KBM-7 (cell line): ENCODE data around the gene ITPKC.

Experiments used
- DNase-seq: peaks from one replicate; pipeline ENCODE4 v3.0.0-alpha.2; 2015
- in situ Hi-C: fragments of 300-500 bp; cut with MboI; formaldehyde crosslinking; loops from 2 replicates; pipeline ENCODE4 v1.14.3; 2020; ENCODE audit warnings: low sequenced_read_pairs, low pct_unique_long_range_greater_than_20kb, mixed read lengths

Gene ITPKC

GRCh38 chr19:40688987-40689338 is 27.9 kb upstream of the ITPKC start:
- no peak for DNase-seq
- in situ Hi-C loops: loop anchor here (25.0 kb wide), 1 partner anchor 448 kb away; no protein-coding TSS in a partner anchor

- DNase-seq: peak; percentile 41
- in situ Hi-C loops: loop anchor here (25.0 kb wide), 1 partner anchor 448 kb away; no protein-coding TSS in a partner anchor
Observed at GRCh38 chr19:40689339-40690049, 27.4 kb upstream of the ITPKC start.

GRCh38 chr19:40690050-40690692 is 26.7 kb upstream of the ITPKC start, which contains the start of gene NUMBL:
Gene NUMBL (minus strand): TSS chr19:40690651. CDS start chr19:40690483, 168 bp downstream.
- in situ Hi-C loops: loop anchor here (25.0 kb wide), 1 partner anchor 447 kb away; no protein-coding TSS in a partner anchor
- DNase-seq: no peak

GRCh38 chr19:40690693-40691420 is 26.1 kb upstream of the ITPKC start:
- DNase-seq: peak; percentile 83
- in situ Hi-C loops: loop anchor here (25.0 kb wide), 1 partner anchor 446 kb away; no protein-coding TSS in a partner anchor

GRCh38 chr19:40691421-40692211 is 25.3 kb upstream of the ITPKC start:
- DNase-seq: no peak

GRCh38 chr19:40692212-40692551 is 24.7 kb upstream of the ITPKC start:
- in situ Hi-C loops: loop anchor here (25.0 kb wide), 1 partner anchor 445 kb away; no protein-coding TSS in a partner anchor
- no peak for DNase-seq

More at GRCh38 chr19:40691421-40692211, 25.3 kb upstream of the ITPKC start:
- in situ Hi-C loops: loop anchor here (25.0 kb wide), 1 partner anchor 446 kb away; no protein-coding TSS in a partner anchor

GRCh38 chr19:40693150-40693788 is 23.6 kb upstream of the ITPKC start:
- in situ Hi-C loops: loop anchor here (25.0 kb wide), 1 partner anchor 444 kb away; no protein-coding TSS in a partner anchor
- DNase-seq: no peak

- in situ Hi-C loops: loop anchor here (25.0 kb wide), 1 partner anchor 443 kb away; no protein-coding TSS in a partner anchor
- no peak for DNase-seq
Observed at GRCh38 chr19:40693896-40694295, 23.0 kb upstream of the ITPKC start.

- in situ Hi-C loops: loop anchor here (25.0 kb wide), 1 partner anchor 441 kb away; no protein-coding TSS in a partner anchor
- DNase-seq: no peak
Observed at GRCh38 chr19:40695881-40696280, 21.0 kb upstream of the ITPKC start.

GRCh38 chr19:40697007-40697406 is 19.9 kb upstream of the ITPKC start:
- in situ Hi-C loops: loop anchor here (25.0 kb wide), 1 partner anchor 440 kb away; no protein-coding TSS in a partner anchor

GRCh38 chr19:40700083-40700482 is 16.8 kb upstream of the ITPKC start:
- in situ Hi-C loops: no loop called here
- DNase-seq: no peak

More at GRCh38 chr19:40697007-40697406, 19.9 kb upstream of the ITPKC start:
- DNase-seq: no peak

GRCh38 chr19:40701758-40702157 is 15.2 kb upstream of the ITPKC start:
- in situ Hi-C loops: no loop called here
- DNase-seq: no peak

GRCh38 chr19:40702337-40703012 is 14.4 kb upstream of the ITPKC start:
- in situ Hi-C loops: no loop called here
- peak; percentile 64 for DNase-seq

GRCh38 chr19:40703029-40703755 is 13.7 kb upstream of the ITPKC start:
- no peak for DNase-seq
- in situ Hi-C loops: no loop called here

- in situ Hi-C loops: no loop called here
Observed at GRCh38 chr19:40704491-40705361, 12.2 kb upstream of the ITPKC start.

GRCh38 chr19:40705362-40705651 is 11.6 kb upstream of the ITPKC start:
- no peak for DNase-seq
- in situ Hi-C loops: no loop called here

More at GRCh38 chr19:40704491-40705361, 12.2 kb upstream of the ITPKC start:
- no peak for DNase-seq
